ENCODE data around the gene GPBP1L1.
"Not testable (repeated sequence)": the region's sequence is repeated elsewhere in the genome, so short reads cannot be mapped to it uniquely, and the experiment has no call there.

GPBP1L1 gene

DNA sequence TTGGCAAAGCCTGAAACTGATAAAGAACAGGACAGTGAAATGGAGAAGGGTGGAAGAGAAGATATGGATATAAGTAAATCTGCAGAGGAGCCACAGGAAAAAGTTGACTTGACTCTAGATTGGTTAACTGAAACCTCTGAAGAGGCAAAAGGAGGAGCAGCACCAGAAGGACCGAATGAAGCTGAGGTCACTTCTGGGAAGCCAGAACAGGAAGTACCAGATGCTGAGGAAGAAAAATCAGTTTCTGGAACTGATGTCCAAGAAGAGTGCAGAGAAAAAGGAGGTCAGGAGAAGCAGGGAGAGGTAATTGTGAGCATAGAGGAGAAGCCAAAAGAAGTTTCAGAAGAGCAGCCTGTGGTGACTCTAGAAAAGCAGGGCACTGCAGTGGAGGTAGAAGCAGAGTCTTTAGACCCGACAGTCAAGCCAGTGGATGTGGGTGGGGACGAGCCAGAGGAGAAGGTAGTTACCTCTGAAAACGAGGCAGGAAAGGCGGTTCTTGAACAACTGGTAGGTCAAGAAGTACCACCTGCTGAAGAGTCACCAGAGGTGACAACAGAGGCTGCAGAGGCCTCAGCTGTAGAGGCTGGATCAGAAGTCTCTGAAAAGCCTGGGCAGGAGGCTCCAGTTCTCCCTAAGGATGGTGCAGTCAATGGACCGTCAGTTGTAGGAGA lies 78.8 kb downstream of the GPBP1L1 start:
- Histone ChIP-seq H3K4me1 (ENCODE audit: control insufficient read depth, low read length) (peaks cover 34% of the 10 kb centered on the region), H3K9me2 (replicated peaks; ENCODE audit: control insufficient read depth, low read length) (no peaks in the 10 kb centered on the region), H4K20me1 (ENCODE audit: control insufficient read depth, insufficient read depth, low read depth, low read length) (peaks cover 8% of the 10 kb centered on the region; the same call in 1 of the 2 replicates), H3K4me2 (ENCODE audit: low read length) (no peak overlapping the region), H3K36me3 (ENCODE audit: control insufficient read depth, low read length) (peaks cover 92% of the 10 kb centered on the region), H3K27me3 (ENCODE audit: control insufficient read depth, low read length) (no peaks in the 10 kb centered on the region), H3K4me3 (ENCODE audit: low read length) (no peak overlapping the region), H3K9me3 (ENCODE audit: control insufficient read depth, insufficient read depth, low read length) (no peaks in the 10 kb centered on the region), H3K27ac (ENCODE audit: low read depth, low read length) (no peak overlapping the region), H3K79me2 (ENCODE audit: control insufficient read depth, low read length) (peaks cover 83% of the 10 kb centered on the region), H3F3A (ENCODE audit: control insufficient read depth, insufficient read depth) (peaks cover 15% of the 10 kb centered on the region)
- no peak for TF ChIP-seq EZH2phosphoT487 (IDR thresholded peaks at IDR 0.05; ENCODE audit: borderline replicate concordance, low read length)

DNA sequence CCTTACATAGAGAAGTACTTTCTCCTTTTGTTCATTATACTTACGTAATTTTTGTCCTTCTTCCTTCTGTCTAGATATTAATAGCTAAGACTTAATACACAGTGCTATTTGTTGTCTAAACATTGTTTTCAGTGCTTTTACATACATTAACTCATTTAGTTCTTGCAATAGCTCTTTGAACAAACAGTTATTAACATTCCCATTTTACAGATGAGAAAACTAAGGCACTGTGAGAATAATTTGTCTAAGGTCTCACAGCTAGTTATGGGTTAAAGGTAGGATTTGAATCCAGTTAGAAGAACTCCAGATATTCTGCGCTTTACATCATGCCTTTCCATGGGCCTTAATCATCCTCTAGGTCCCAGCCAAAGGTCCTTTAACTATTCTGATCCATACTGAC lies 82.1 kb downstream of the GPBP1L1 start:
- H3K4me1 ChIP-seq (ENCODE audit: control insufficient read depth, low read length): peaks cover 28% of the 10 kb centered on the region
- TF ChIP-seq, protein P1, sequence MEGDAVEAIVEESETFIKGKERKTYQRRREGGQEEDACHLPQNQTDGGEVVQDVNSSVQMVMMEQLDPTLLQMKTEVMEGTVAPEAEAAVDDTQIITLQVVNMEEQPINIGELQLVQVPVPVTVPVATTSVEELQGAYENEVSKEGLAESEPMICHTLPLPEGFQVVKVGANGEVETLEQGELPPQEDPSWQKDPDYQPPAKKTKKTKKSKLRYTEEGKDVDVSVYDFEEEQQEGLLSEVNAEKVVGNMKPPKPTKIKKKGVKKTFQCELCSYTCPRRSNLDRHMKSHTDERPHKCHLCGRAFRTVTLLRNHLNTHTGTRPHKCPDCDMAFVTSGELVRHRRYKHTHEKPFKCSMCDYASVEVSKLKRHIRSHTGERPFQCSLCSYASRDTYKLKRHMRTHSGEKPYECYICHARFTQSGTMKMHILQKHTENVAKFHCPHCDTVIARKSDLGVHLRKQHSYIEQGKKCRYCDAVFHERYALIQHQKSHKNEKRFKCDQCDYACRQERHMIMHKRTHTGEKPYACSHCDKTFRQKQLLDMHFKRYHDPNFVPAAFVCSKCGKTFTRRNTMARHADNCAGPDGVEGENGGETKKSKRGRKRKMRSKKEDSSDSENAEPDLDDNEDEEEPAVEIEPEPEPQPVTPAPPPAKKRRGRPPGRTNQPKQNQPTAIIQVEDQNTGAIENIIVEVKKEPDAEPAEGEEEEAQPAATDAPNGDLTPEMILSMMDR (IDR thresholded peaks at IDR 0.05; ENCODE audit: low read depth, low read length, poor library complexity, severe bottlenecking): no peak
- TF ChIP-seq EZH2phosphoT487 (IDR thresholded peaks at IDR 0.05; ENCODE audit: borderline replicate concordance, low read length): no peak
- no peak overlapping the region for H3K4me3 ChIP-seq (ENCODE audit: low read length)
- H3K9me3 ChIP-seq (ENCODE audit: control insufficient read depth, insufficient read depth, low read length): no peaks in the 10 kb centered on the region
- H3F3A ChIP-seq (ENCODE audit: control insufficient read depth, insufficient read depth): peaks cover 11% of the 10 kb centered on the region
- H3K36me3 ChIP-seq (ENCODE audit: control insufficient read depth, low read length): peaks cover 96% of the 10 kb centered on the region
- H4K20me1 ChIP-seq (ENCODE audit: control insufficient read depth, insufficient read depth, low read depth, low read length): peaks cover 17% of the 10 kb centered on the region; the same call in 1 of the 2 replicates
- H3K79me2 ChIP-seq (ENCODE audit: control insufficient read depth, low read length): peaks cover 95% of the 10 kb centered on the region
- H3K9me2 ChIP-seq (replicated peaks; ENCODE audit: control insufficient read depth, low read length): no peaks in the 10 kb centered on the region
- H3K4me2 ChIP-seq (ENCODE audit: low read length): no peak overlapping the region
- H3K27me3 ChIP-seq (ENCODE audit: control insufficient read depth, low read length): no peaks in the 10 kb centered on the region
- no peak overlapping the region for H3K27ac ChIP-seq (ENCODE audit: low read depth, low read length)

DNA sequence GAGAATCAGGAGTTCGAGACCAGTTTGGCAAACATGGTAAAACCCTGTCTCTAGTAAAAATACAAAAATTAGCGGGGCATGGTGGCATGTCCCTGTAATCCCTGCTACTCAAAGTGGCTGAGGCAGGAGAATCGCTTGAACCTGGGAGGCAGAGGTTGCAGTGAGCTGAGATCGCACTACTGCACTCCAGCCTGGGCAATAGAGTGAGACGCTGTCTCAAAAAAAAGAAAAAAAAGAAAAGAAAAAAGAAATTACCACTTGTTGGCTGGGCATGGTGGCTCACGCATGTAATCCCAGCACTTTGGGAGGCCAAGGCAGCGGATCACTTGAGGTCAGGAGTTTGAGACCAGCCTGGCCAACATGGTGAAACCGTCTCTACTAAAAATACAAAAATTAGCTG lies 89.6 kb downstream of the GPBP1L1 start:
- not testable (repeated sequence) for H3F3A ChIP-seq (ENCODE audit: control insufficient read depth, insufficient read depth); H3K9me3 ChIP-seq (ENCODE audit: control insufficient read depth, insufficient read depth, low read length); H3K4me3 ChIP-seq (ENCODE audit: low read length); H3K4me2 ChIP-seq (ENCODE audit: low read length); H3K27ac ChIP-seq (ENCODE audit: low read depth, low read length); H3K4me1 ChIP-seq (ENCODE audit: control insufficient read depth, low read length); H3K9me2 ChIP-seq (replicated peaks; ENCODE audit: control insufficient read depth, low read length); H3K27me3 ChIP-seq (ENCODE audit: control insufficient read depth, low read length)
- Histone ChIP-seq H3K79me2 (ENCODE audit: control insufficient read depth, low read length) (peaks cover 100% of the 10 kb centered on the region), H3K36me3 (ENCODE audit: control insufficient read depth, low read length) (peaks cover 96% of the 10 kb centered on the region), H4K20me1 (ENCODE audit: control insufficient read depth, insufficient read depth, low read depth, low read length) (peaks cover 28% of the 10 kb centered on the region; the same call in 1 of the 2 replicates)

GRCh38 chr1:45594412-45594811 lies 91.9 kb downstream of the GPBP1L1 start:
- Histone ChIP-seq H3K4me2 (ENCODE audit: low read length) (no peak overlapping the region), H3K36me3 (ENCODE audit: control insufficient read depth, low read length) (peaks cover 94% of the 10 kb centered on the region), H4K20me1 (ENCODE audit: control insufficient read depth, insufficient read depth, low read depth, low read length) (peaks cover 29% of the 10 kb centered on the region), H3K4me3 (ENCODE audit: low read length) (no peak overlapping the region), H3K27ac (ENCODE audit: low read depth, low read length) (no peak overlapping the region), H3F3A (ENCODE audit: control insufficient read depth, insufficient read depth) (peaks cover 5% of the 10 kb centered on the region; the same call in 1 of the 2 replicates), H3K79me2 (ENCODE audit: control insufficient read depth, low read length) (peaks cover 100% of the 10 kb centered on the region), H3K27me3 (ENCODE audit: control insufficient read depth, low read length) (no peaks in the 10 kb centered on the region), H3K9me3 (ENCODE audit: control insufficient read depth, insufficient read depth, low read length) (no peaks in the 10 kb centered on the region), H3K4me1 (ENCODE audit: control insufficient read depth, low read length) (no peaks in the 10 kb centered on the region), H3K9me2 (replicated peaks; ENCODE audit: control insufficient read depth, low read length) (no peaks in the 10 kb centered on the region)
- TF ChIP-seq, protein P1 (IDR thresholded peaks at IDR 0.05; ENCODE audit: low read depth, low read length, poor library complexity, severe bottlenecking): no peak
- no peak for TF ChIP-seq EZH2phosphoT487 (IDR thresholded peaks at IDR 0.05; ENCODE audit: borderline replicate concordance, low read length)

Measured in DOHH2 (cell line).